MV-4-11 (cell line): Measurements from ENCODE around the gene SHISAL1.
A peak's percentile ranks its signal among the peaks of the same experiment; 100 is the strongest.
"Not testable (repeated sequence)": the region's sequence is repeated elsewhere in the genome, so short reads cannot be mapped to it uniquely, and the experiment has no call there.

Experiments used
- DNase-seq: peaks from one replicate; lab custom pipeline; 2025; lab: John Stamatoyannopoulos, UW

The SHISAL1 gene

GRCh38 chr22:44328326-44328725, 15.6 kb upstream of the SHISAL1 start:
- DNase-seq = no peak

- no peak for DNase-seq
Observed at GRCh38 chr22:44326491-44326885, 13.7 kb upstream of the SHISAL1 start.

- no peak for DNase-seq
Observed at GRCh38 chr22:44325718-44326490, 13.2 kb upstream of the SHISAL1 start.

- not testable (repeated sequence) for DNase-seq
Observed at GRCh38 chr22:44323140-44323790, 10.5 kb upstream of the SHISAL1 start.

- DNase-seq = no peak
Observed at GRCh38 chr22:44319685-44320084, 6.9 kb upstream of the SHISAL1 start.

- DNase-seq = no peak
Observed at GRCh38 chr22:44318751-44319150, 6.0 kb upstream of the SHISAL1 start.

- no peak for DNase-seq
Observed at GRCh38 chr22:44317886-44318637, 5.3 kb upstream of the SHISAL1 start.

- DNase-seq = no peak
Observed at GRCh38 chr22:44317123-44317444, 4.3 kb upstream of the SHISAL1 start.

GRCh38 chr22:44316393-44317122, 3.8 kb upstream of the SHISAL1 start:
- no peak for DNase-seq

- DNase-seq = no peak
Observed at GRCh38 chr22:44314425-44315067, 1.8 kb upstream of the SHISAL1 start.

GRCh38 chr22:44313385-44314006, 745 bp upstream of the SHISAL1 start:
- DNase-seq = no peak

- DNase-seq = no peak
Observed at GRCh38 chr22:44311855-44312170, 938 bp downstream of the SHISAL1 start.

GRCh38 chr22:44311104-44311854, 1.5 kb downstream of the SHISAL1 start:
- no peak for DNase-seq

- DNase-seq = no peak
Observed at GRCh38 chr22:44309647-44310046, 3.1 kb downstream of the SHISAL1 start.

- DNase-seq = peak; percentile 94
Observed at GRCh38 chr22:44309137-44309536, 3.6 kb downstream of the SHISAL1 start.

- DNase-seq = no peak
Observed at GRCh38 chr22:44307509-44308169, 5.1 kb downstream of the SHISAL1 start.

GRCh38 chr22:44305888-44306287, 6.9 kb downstream of the SHISAL1 start:
- DNase-seq = no peak

- no peak for DNase-seq
Observed at GRCh38 chr22:44305455-44305854, 7.3 kb downstream of the SHISAL1 start.

- no peak for DNase-seq
Observed at GRCh38 chr22:44304911-44305310, 7.8 kb downstream of the SHISAL1 start.

GRCh38 chr22:44304354-44304753, 8.4 kb downstream of the SHISAL1 start:
- no peak for DNase-seq
